ENCODE results near the gene C1orf56.

The C1orf56 gene

DNA sequence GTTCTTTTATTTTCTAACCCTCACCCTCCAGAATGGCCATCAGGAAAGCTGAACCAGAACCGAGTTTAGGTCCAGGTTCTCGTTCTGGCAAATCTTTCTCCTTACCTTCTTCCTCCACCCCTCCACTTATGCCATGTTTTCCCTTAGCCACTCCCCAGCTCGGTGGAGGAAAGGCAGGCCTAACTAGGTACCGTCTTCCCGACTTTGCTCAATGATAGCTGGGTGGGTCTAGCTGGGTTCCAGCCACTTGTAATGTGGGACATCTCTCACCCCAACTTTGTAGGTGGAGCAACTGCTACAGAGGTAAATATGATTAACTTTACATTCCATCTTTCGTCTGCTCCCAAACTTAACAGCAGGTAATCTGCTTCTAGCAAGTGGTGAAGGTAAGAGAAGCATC lies 10.5 kb upstream of the C1orf56 start:
- ATAC-seq (replicated peaks) = no peak
- peaks cover 16% of the 10 kb centered on the region for H3K36me3 Mint-ChIP-seq (ENCODE audit: insufficient read depth)
- H3K27ac Mint-ChIP-seq = peak overlapping the region; percentile 67 to 82
- H3K4me3 Mint-ChIP-seq = no peak overlapping the region
- no peak for DNase-seq
- H3K4me1 Mint-ChIP-seq (ENCODE audit: low read depth in 2 of 2) = peaks cover 3% of the 10 kb centered on the region in 2 donors
- no peaks in the 10 kb centered on the region for H3K9me3 Mint-ChIP-seq
- H3K27me3 Mint-ChIP-seq = no peaks in the 10 kb centered on the region

DNA sequence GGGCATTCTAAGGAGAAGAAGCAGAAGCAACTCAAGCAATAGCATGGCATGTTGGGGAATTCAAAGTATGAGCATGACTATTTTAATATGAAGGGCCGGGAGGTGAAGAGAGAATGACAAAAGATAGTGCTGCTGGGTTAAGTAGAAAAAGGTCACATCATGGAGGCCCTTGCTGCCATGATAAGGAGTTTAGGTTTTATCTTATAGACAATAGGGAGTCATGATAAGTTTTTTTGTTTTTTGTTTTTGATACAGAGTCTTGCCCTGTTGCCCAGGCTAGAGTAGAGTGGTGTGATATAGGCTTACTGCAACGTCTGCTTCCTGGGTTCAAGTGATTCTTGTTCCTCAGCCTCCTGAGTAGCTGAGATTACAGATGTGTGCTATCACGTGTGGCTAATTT lies 8.0 kb upstream of the C1orf56 start:
- Mint-ChIP-seq H3K9me3 (no peaks in the 10 kb centered on the region), H3K4me3 (no peak overlapping the region), H3K36me3 (ENCODE audit: insufficient read depth) (peaks cover 10% of the 10 kb centered on the region), H3K4me1 (ENCODE audit: low read depth in 2 of 2) (peaks cover 3 to 9% of the 10 kb centered on the region in 2 donors), H3K27ac (peak overlapping the region in 1 of 2 donors; percentile 0), H3K27me3 (no peaks in the 10 kb centered on the region)
- ATAC-seq (replicated peaks) (no peak), DNase-seq (no peak)

DNA sequence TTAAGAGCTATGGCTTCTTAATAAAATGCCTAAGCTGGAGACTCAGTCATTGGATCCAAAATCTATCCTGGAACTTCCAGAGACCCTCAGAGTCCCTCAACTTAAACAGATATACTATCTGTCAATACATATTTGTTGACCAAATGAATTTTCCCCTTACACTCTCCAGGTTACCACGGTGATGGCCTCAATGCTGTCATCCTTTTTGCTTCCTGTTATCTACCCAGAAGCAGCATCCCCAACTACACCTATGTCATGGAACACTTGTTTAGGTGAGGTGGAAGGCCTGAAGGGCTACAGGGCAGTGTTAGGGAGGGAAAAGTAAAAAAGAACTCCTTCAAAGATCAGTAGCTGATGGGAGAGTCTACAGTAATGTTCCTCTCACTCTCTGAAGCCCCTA lies 4.4 kb upstream of the C1orf56 start:
- no peak overlapping the region for H3K4me3 Mint-ChIP-seq
- ATAC-seq (replicated peaks) (no peak), DNase-seq (no peak)
- no peaks in the 10 kb centered on the region for H3K9me3 Mint-ChIP-seq
- H3K27me3 Mint-ChIP-seq = no peaks in the 10 kb centered on the region
- peaks cover 16 to 23% of the 10 kb centered on the region in 2 donors for H3K4me1 Mint-ChIP-seq (ENCODE audit: low read depth in 2 of 2)
- H3K36me3 Mint-ChIP-seq (ENCODE audit: insufficient read depth) = peaks cover 9% of the 10 kb centered on the region
- no peak overlapping the region for H3K27ac Mint-ChIP-seq

DNA sequence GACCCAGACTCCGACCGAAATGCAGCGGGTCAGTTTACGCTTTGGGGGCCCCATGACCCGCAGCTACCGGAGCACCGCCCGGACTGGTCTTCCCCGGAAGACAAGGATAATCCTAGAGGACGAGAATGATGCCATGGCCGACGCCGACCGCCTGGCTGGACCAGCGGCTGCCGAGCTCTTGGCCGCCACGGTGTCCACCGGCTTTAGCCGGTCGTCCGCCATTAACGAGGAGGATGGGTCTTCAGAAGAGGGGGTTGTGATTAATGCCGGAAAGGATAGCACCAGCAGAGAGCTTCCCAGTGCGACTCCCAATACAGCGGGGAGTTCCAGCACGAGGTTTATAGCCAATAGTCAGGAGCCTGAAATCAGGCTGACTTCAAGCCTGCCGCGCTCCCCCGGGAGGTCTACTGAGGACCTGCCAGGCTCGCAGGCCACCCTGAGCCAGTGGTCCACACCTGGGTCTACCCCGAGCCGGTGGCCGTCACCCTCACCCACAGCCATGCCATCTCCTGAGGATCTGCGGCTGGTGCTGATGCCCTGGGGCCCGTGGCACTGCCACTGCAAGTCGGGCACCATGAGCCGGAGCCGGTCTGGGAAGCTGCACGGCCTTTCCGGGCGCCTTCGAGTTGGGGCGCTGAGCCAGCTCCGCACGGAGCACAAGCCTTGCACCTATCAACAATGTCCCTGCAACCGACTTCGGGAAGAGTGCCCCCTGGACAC lies 534 bp downstream of the C1orf56 start:
- Mint-ChIP-seq H3K4me3 (peak overlapping the region; percentile 94 to 96), H3K36me3 (ENCODE audit: insufficient read depth) (peaks cover 50% of the 10 kb centered on the region), H3K27me3 (no peaks in the 10 kb centered on the region), H3K4me1 (ENCODE audit: low read depth in 2 of 2) (peaks cover 30 to 37% of the 10 kb centered on the region in 2 donors), H3K9me3 (no peaks in the 10 kb centered on the region), H3K27ac (peak overlapping the region; percentile 92 to 96)
- peak; percentile 79 for ATAC-seq (replicated peaks)
- peak; percentile 44 to 60 (median 48) for DNase-seq

DNA sequence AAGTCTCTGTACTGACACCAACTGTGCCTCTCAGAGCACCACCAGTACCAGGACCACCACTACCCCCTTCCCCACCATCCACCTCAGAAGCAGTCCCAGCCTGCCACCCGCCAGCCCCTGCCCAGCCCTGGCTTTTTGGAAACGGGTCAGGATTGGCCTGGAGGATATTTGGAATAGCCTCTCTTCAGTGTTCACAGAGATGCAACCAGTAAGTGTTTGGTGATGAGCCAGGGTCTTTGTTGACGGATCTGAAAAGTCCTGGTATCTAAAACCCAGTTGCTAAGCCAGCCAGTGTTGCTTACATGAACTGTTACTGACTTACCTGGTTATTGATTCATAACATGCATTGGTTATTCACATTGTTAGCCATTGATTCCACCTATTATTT lies 1.1 kb downstream of the C1orf56 start:
- no peaks in the 10 kb centered on the region for H3K9me3 Mint-ChIP-seq
- ATAC-seq (replicated peaks) (peak; percentile 11), DNase-seq (no peak)
- peak overlapping the region; percentile 94 to 96 for H3K4me3 Mint-ChIP-seq
- H3K4me1 Mint-ChIP-seq (ENCODE audit: low read depth in 2 of 2) = peaks cover 28 to 38% of the 10 kb centered on the region in 2 donors
- no peaks in the 10 kb centered on the region for H3K27me3 Mint-ChIP-seq
- H3K36me3 Mint-ChIP-seq (ENCODE audit: insufficient read depth) = peaks cover 56% of the 10 kb centered on the region
- H3K27ac Mint-ChIP-seq = peak overlapping the region; percentile 92 to 96

DNA sequence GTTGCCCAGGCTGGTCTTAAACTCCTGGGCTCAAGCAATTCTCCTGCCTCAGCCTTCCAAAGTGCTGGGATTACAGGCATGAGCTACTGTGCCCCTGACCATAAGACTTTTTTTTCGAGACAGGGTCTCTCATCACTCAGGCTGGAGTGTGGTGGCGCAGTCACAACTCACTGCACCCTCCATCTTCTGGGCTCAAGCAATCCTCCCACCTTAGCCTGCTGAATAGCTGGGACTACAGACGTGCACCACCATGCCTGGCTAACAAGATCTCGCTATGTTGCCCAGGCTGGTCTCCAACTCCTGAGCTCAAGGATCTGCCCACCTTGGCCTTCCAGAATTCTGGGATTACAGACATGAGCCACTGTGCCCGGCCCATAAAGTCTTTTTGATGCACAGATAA lies 1.9 kb downstream of the C1orf56 start:
- DNase-seq = no peak
- peak overlapping the region; percentile 94 to 96 for H3K4me3 Mint-ChIP-seq
- H3K36me3 Mint-ChIP-seq (ENCODE audit: insufficient read depth) = peaks cover 62% of the 10 kb centered on the region
- no peaks in the 10 kb centered on the region for H3K27me3 Mint-ChIP-seq
- peak overlapping the region; percentile 49 to 96 for H3K27ac Mint-ChIP-seq
- H3K9me3 Mint-ChIP-seq = no peaks in the 10 kb centered on the region
- H3K4me1 Mint-ChIP-seq (ENCODE audit: low read depth in 2 of 2) = peaks cover 32 to 47% of the 10 kb centered on the region in 2 donors
- no peak for ATAC-seq (replicated peaks)

DNA sequence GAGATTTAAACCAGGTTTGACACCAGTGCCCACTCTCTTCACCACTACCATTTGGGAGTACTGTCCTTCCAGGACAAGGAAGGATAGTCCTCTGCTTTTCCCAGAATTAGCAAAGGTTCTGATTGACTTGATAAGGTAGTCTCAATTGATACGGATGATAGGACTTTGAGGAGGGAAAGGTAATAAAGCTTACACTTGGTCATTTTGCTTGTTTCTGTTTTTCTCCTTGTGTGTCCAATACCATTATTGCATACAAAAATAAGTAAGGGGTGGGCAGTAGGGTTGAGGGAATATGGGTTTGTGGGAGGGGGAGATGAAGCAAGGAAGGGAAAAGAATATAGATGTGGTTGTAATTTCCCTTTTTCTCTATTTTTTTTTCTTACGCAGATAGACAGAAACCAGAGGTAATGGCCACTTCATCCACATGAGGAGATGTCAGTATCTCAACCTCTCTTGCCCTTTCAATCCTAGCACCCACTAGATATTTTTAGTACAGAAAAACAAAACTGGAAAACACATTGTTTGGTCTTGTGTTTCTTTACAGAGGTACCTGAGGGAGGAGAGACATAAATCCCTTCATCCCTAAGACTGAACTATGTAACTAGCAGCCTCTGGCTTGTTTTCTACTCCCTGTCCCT lies 2.6 kb downstream of the C1orf56 start:
- no peaks in the 10 kb centered on the region for H3K9me3 Mint-ChIP-seq
- H3K4me3 Mint-ChIP-seq = peak overlapping the region; percentile 94 to 96
- peaks cover 66% of the 10 kb centered on the region for H3K36me3 Mint-ChIP-seq (ENCODE audit: insufficient read depth)
- H3K4me1 Mint-ChIP-seq (ENCODE audit: low read depth in 2 of 2) = peaks cover 36 to 54% of the 10 kb centered on the region in 2 donors
- DNase-seq (no peak), ATAC-seq (replicated peaks) (no peak)
- H3K27me3 Mint-ChIP-seq = no peaks in the 10 kb centered on the region
- H3K27ac Mint-ChIP-seq = peak overlapping the region; percentile 49 to 96

DNA sequence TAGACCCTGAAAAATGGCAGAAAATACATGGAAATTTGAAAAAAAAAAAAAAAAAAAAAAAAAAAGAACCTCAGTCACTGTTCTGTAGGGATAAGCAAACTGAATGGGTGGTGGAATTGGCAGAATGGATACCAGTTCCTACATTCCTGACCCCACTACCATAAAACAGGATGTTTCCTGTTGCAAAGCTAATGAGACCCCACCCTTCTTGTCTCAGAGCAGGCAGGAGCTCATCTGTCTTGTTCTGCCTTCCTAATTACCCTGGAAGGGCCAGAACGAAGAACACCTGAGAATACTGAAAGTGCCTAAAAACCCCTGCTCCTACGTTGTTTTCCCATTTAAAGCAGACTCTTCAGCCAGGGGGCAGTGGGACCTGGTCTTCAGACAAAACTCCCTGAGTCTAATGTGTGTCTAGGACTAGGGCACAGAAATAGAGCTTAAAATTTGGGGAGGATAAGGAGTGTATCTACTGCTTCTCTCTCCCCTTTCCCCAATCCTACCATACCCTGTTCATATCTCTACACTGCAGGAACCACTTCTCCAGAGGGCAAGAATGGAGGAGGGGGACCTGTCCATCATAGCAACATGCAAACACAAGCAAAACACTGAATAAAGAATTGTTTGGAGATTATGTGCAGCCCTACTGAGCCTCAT lies 3.9 kb downstream of the C1orf56 start:
- H3K4me3 Mint-ChIP-seq = no peak overlapping the region
- H3K9me3 Mint-ChIP-seq = no peaks in the 10 kb centered on the region
- peaks cover 47 to 66% of the 10 kb centered on the region in 2 donors for H3K4me1 Mint-ChIP-seq (ENCODE audit: low read depth in 2 of 2)
- no peak for DNase-seq
- no peaks in the 10 kb centered on the region for H3K27me3 Mint-ChIP-seq
- H3K36me3 Mint-ChIP-seq (ENCODE audit: insufficient read depth) = peaks cover 79% of the 10 kb centered on the region
- ATAC-seq (replicated peaks) = no peak
- peak overlapping the region; percentile 79 to 86 for H3K27ac Mint-ChIP-seq

DNA sequence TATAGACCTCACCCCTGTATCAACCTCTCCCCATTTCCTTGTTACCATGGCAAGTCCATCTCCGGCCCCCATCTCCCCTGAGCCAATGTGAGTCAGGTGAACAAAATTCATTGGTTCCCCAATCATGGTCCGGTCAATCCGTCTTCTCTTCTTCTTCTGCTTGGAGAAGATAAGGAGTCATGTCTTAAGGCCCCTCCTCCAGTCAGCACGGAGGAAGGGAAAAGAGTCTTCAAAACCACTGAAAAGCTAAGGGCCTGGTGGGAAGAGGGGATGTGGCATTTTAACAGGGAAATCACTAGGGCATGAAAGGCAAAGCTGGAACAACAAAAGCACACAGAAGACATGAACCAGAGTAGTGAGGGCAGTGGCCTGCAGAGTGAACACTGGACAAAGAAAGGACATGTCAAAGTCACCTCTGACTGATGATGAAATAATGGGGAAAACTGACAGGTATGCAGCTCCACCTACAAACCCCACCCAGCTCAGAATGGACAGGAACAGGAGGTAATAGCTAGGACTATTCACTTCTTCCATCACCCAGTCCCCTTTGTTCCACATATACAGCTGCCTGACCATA lies 7.5 kb downstream of the C1orf56 start:
- Mint-ChIP-seq H3K9me3 (no peaks in the 10 kb centered on the region), H3K36me3 (ENCODE audit: insufficient read depth) (peaks cover 96% of the 10 kb centered on the region), H3K4me1 (ENCODE audit: low read depth in 2 of 2) (peaks cover 47 to 60% of the 10 kb centered on the region in 2 donors), H3K27me3 (no peaks in the 10 kb centered on the region), H3K27ac (peak overlapping the region; percentile 97 to 98), H3K4me3 (peak overlapping the region; percentile 95 to 97)
- no peak for ATAC-seq (replicated peaks)
- no peak for DNase-seq

DNA sequence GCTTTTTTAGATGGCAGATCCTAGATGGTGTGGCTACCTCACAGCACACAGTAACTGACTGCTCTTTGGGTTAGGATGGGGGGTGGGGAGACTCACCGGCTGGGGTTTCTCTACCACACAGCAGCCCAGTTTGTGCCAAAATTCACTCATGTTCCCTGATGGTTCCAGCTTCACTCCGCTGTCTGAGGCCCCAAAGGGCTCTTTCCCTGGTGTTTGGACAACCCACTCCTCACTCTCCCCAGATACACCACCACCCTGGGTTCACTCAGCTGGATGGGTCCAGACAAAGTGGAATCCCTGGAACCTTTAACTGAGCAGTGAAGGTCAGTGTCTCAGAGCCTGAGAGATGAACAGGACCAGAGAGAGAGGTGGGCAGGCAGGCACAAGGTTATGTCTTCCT lies 8.0 kb downstream of the C1orf56 start:
- Mint-ChIP-seq H3K27ac (peak overlapping the region; percentile 97 to 98), H3K9me3 (no peaks in the 10 kb centered on the region), H3K4me1 (ENCODE audit: low read depth in 2 of 2) (peaks cover 52 to 62% of the 10 kb centered on the region in 2 donors), H3K27me3 (no peaks in the 10 kb centered on the region), H3K36me3 (ENCODE audit: insufficient read depth) (peaks cover 91% of the 10 kb centered on the region), H3K4me3 (peak overlapping the region; percentile 95 to 97)
- DNase-seq (no peak), ATAC-seq (replicated peaks) (no peak)

DNA sequence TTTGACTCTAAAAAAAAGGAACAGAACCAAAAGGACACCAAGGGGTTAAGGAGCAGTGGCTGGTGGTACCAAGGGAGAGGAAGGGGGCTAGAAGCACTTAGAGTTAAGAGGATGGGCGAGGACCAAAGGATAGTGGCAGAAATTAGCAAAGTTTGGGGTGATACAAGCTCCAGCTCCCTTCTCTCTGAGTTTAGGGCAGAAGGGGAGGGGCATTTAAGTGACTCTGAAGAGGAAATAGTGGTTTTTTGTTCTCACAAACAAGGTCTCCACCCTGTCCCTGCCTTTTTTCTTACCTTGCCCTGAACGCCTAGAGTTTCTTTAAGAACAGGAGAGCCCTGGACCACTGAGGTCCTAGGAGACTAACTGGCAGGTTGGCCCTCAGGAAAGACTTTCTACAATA lies 8.6 kb downstream of the C1orf56 start:
- Mint-ChIP-seq H3K36me3 (ENCODE audit: insufficient read depth) (peaks cover 86% of the 10 kb centered on the region), H3K9me3 (no peaks in the 10 kb centered on the region)

DNA sequence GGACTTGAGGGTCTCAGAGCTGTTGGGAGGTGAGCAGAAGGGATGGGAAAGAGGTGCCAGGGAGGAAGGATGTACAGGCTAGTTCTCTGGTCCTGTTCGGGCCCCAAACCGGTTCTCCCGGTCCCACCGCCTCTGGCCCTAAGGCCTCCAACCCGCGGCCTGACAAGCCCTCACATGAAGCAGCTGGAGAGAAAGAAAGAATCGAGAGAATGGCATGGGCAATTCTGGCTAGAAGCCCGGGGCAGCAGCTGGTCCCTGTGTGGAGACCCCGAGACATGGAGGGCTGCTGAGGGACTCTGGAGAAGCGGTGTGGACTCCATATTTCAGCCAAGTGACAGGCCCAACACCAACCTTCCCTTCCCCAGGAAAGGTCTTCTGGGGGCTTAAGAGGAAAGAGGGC lies 11.1 kb downstream of the C1orf56 start:
- Mint-ChIP-seq H3K4me3 (peak overlapping the region; percentile 95 to 97), H3K9me3 (no peaks in the 10 kb centered on the region), H3K4me1 (ENCODE audit: low read depth in 2 of 2) (peaks cover 53 to 65% of the 10 kb centered on the region in 2 donors), H3K36me3 (ENCODE audit: insufficient read depth) (peaks cover 62% of the 10 kb centered on the region), H3K27ac (peak overlapping the region; percentile 97 to 98), H3K27me3 (no peaks in the 10 kb centered on the region)
- DNase-seq = no peak
- no peak for ATAC-seq (replicated peaks)

More for the DNA sequence above, 8.6 kb downstream of the C1orf56 start:
- ATAC-seq (replicated peaks) (peak; percentile 30), DNase-seq (peak; percentile 24 to 35 (median 29))
- Mint-ChIP-seq H3K27me3 (no peaks in the 10 kb centered on the region), H3K27ac (peak overlapping the region; percentile 97 to 98), H3K4me1 (ENCODE audit: low read depth in 2 of 2) (peaks cover 56 to 62% of the 10 kb centered on the region in 2 donors), H3K4me3 (peak overlapping the region; percentile 95 to 97)
